Adrenal gland (tissue), 12 donors: ENCODE data around the gene ZCWPW2. TPM values are rescaled to one million over a fixed set of nuclear protein-coding genes. Genes with fewer than 3 reads are reported as not detected.

Source experiments
- DNase-seq, 7 donors: peaks; one replicate each; pipeline ENCODE4 v3.0.0-alpha.2; 2019 to 2020
- H3K27ac ChIP-seq, 5 donors: fragments of 200-600 bp; sonication (generic) in 4 of 5; 1 replicate in 3 of 5; 2 replicates in 2 of 5; pipeline versions ENCODE4 v1.5.1 to v1.8.0; 2016 to 2020; ENCODE audit warnings: mild to moderate bottlenecking in 1 of 5
- H3K27me3 ChIP-seq: fragments of 200-600 bp; 2 replicates; pipeline ENCODE4 v1.8.0; 2021
- H3K36me3 ChIP-seq, 2 donors: fragments of 200-600 bp; replicated peaks in 1 of 2; 1 replicate in 1 of 2; 2 replicates in 1 of 2; pipeline versions ENCODE4 v1.5.1 to v1.8.0; 2018 to 2022
- H3K4me1 ChIP-seq, 2 donors: fragments of 200-600 bp; replicated peaks in 1 of 2; 1 replicate in 1 of 2; 2 replicates in 1 of 2; pipeline versions ENCODE4 v1.5.1 to v1.8.0; 2018 to 2021
- H3K4me3 ChIP-seq, 4 donors: fragments of 200-600 bp; sonication (generic) in 3 of 4; one replicate each; pipeline ENCODE4 v1.5.1; 2016 to 2018
- H3K9me3 ChIP-seq, 3 donors: fragments of 200-600 bp; sonication (generic) in 1 of 3; replicated peaks in 1 of 3; 1 replicate in 2 of 3; 2 replicates in 1 of 3; pipeline versions ENCODE4 v1.5.1 to v1.8.0; 2016 to 2021
- CTCF ChIP-seq, 6 experiments: fragments of 450-650 bp in 4 of 6; fragments of 200-600 bp in 2 of 6; sonication (generic) in 1 of 6; IDR thresholded peaks; 1 replicate in 5 of 6; 2 replicates in 1 of 6; pipeline versions ENCODE4 v1.5.1 to v1.8.0; 2016 to 2021; ENCODE audit warnings: antibody characterized with exemption in 6 of 6, mild to moderate bottlenecking in 2 of 6, moderate library complexity in 1 of 6
- POLR2A ChIP-seq, 2 donors: fragments of 450-650 bp; IDR thresholded peaks; one replicate each; pipeline ENCODE4 v1.6.1; 2017; ENCODE audit warnings: antibody characterized with exemption in 2 of 2, mild to moderate bottlenecking in 2 of 2, moderate library complexity in 1 of 2
- WGBS, 4 donors: extraction: QIAGEN DNeasy Blood & Tissue Kit in 2 of 4; methylation state at CpG; one replicate each; pipeline versions ENCODE4 v1.1.5 to v1.1.7; 2013 to 2017; 5-methylcytosine and 5-hydroxymethylcytosine counted together
- intact Hi-C, 2 donors: fragments of 100-400 bp; cut with DNase I; formaldehyde crosslinking; loops; one replicate each; pipeline versions ENCODE4 v1.14.1 to v1.15.0; 2022 to 2023
- polyA plus RNA-seq, 3 donors: library from polyadenylated mRNA; stranded (reverse); fragments of 200-250 nt in 2 of 3; fragments of 350-450 nt in 1 of 3; fragmentation: Illumina TruSeq in 1 of 3; extraction: RNeasy Lipid Tissue Mini Kit (QIAGEN cat#74804) in 1 of 3; gene quantifications; one replicate each; pipeline ENCODE4 v1.2.3, GENCODE V29; 2013 to 2014
- total RNA-seq, 9 donors: library from RNA; depleted of rRNA in 4 of 9; stranded (reverse); fragments of >200 nt in 4 of 9; fragments of 120-200 nt in 1 of 9; fragmentation: NEBNext Ultra II Directional in 1 of 9; extraction: Animal tissue kit (Norgen Biotek cat#: 25700) in 1 of 9; gene quantifications; one replicate each; pipeline versions ENCODE4 v1.1.0 to v1.2.4, GENCODE V29; 2013 to 2023
- donor health status: healthy with polysubstance abuse.
- donor health status: Bipolar disorder and iron deficiency.
- donor health status: DM: yes; HTN: yes; CAD: no.
- donor health status: DM: no; HTN: no; CAD: no.
- donor health status: DM: no; HTN: no; CAD: no.
- donor health status: DM: yes; HTN: yes; CAD: no.

Gene ZCWPW2
- total and polyA plus RNA-seq, 12 donors = 0.55 to 2.1 (median 1.3) TPM

- Histone ChIP-seq H3K4me3 (no peak overlapping the region), H3K4me1 (no peaks in the 10 kb centered on the region), H3K27me3 (no peaks in the 10 kb centered on the region), H3K36me3 (no peaks in the 10 kb centered on the region), H3K9me3 (peaks cover 0 to 17% (median 0%) of the 10 kb centered on the region in 3 donors), H3K27ac (no peak overlapping the region)
- WGBS, 4 donors = 80 to 96% (median 87%) methylated on average over 2 to 3 of the region's 3 CpGs
- DNase-seq = no peak
- intact Hi-C loops = no loop called here
- TF ChIP-seq POLR2A (IDR thresholded peaks at IDR 0.05) (no peak), CTCF (IDR thresholded peaks at IDR 0.05) (no peak)
Observed at GRCh38 chr3:28399206-28399605, 50.7 kb downstream of the ZCWPW2 start.

- no peak for DNase-seq
- intact Hi-C loops = no loop called here
- WGBS, 4 donors = 52 to 81% (median 65%) methylated on average over 1 of the region's 1 CpG
- H3K4me3 ChIP-seq = no peak overlapping the region
- TF ChIP-seq POLR2A (IDR thresholded peaks at IDR 0.05) = no peak
- H3K9me3 ChIP-seq = peaks cover 0 to 11% (median 0%) of the 10 kb centered on the region in 3 donors
- H3K27me3 ChIP-seq = no peaks in the 10 kb centered on the region
- H3K4me1 ChIP-seq = no peaks in the 10 kb centered on the region
- no peaks in the 10 kb centered on the region for H3K36me3 ChIP-seq
- H3K27ac ChIP-seq = no peak overlapping the region
Observed at GRCh38 chr3:28406241-28406640, 57.7 kb downstream of the ZCWPW2 start.

GRCh38 chr3:28449398-28449797, 100.9 kb downstream of the ZCWPW2 start:
- intact Hi-C loops = no loop called here
- Histone ChIP-seq H3K4me1 (no peaks in the 10 kb centered on the region), H3K9me3 (no peaks in the 10 kb centered on the region), H3K27me3 (no peaks in the 10 kb centered on the region), H3K27ac (no peak overlapping the region), H3K4me3 (no peak overlapping the region), H3K36me3 (no peaks in the 10 kb centered on the region)
- no peak for TF ChIP-seq CTCF (IDR thresholded peaks at IDR 0.05)
- TF ChIP-seq POLR2A (IDR thresholded peaks at IDR 0.05) = no peak
- DNase-seq = no peak

GRCh38 chr3:28462866-28463265, 114.3 kb downstream of the ZCWPW2 start:
- H3K36me3 ChIP-seq = no peaks in the 10 kb centered on the region
- TF ChIP-seq POLR2A (IDR thresholded peaks at IDR 0.05) (no peak), CTCF (IDR thresholded peaks at IDR 0.05) (no peak)
- DNase-seq = no peak
- no peaks in the 10 kb centered on the region for H3K4me1 ChIP-seq
- intact Hi-C loops = no loop called here
- WGBS, 4 donors = 0 to 100% (median 68%) methylated on average over 1 of the region's 1 CpG
- H3K9me3 ChIP-seq = no peaks in the 10 kb centered on the region
- no peak overlapping the region for H3K4me3 ChIP-seq
- no peak overlapping the region for H3K27ac ChIP-seq
- H3K27me3 ChIP-seq = no peaks in the 10 kb centered on the region

GRCh38 chr3:28467414-28467813, 118.9 kb downstream of the ZCWPW2 start:
- H3K9me3 ChIP-seq = no peaks in the 10 kb centered on the region
- no peaks in the 10 kb centered on the region for H3K27me3 ChIP-seq
- WGBS, 4 donors = 90 to 100% (median 96%) methylated on average over 1 of the region's 1 CpG
- no peak for DNase-seq
- no peak overlapping the region for H3K27ac ChIP-seq
- H3K36me3 ChIP-seq = no peaks in the 10 kb centered on the region
- intact Hi-C loops = no loop called here
- no peaks in the 10 kb centered on the region for H3K4me1 ChIP-seq
- TF ChIP-seq CTCF (IDR thresholded peaks at IDR 0.05) (no peak), POLR2A (IDR thresholded peaks at IDR 0.05) (no peak)
- H3K4me3 ChIP-seq = no peak overlapping the region
